Fibroblast of lung (primary cell): ENCODE data around the gene CDYL. TPM values are rescaled to one million over a fixed set of nuclear protein-coding genes. Genes with fewer than 3 reads are reported as not detected.

Experiments used
- DNase-seq, 2 donors: peaks; one replicate each; pipeline versions ENCODE4 v3.0.0 to v3.0.0-alpha.2; 2010; ENCODE audit warnings: low read depth in 2 of 2
- H2AFZ ChIP-seq: 2 replicates; pipeline ENCODE4 v1.5.1; 2012; ENCODE audit warnings: low read length, control low read depth, inconsistent platforms
- H3K27ac ChIP-seq: 2 replicates; pipeline ENCODE4 v1.5.1; 2011; ENCODE audit warnings: low read length, control low read depth; ENCODE audit not compliant: insufficient read depth
- H3K27me3 ChIP-seq: 2 replicates; pipeline ENCODE4 v1.5.1; 2011; ENCODE audit warnings: mild to moderate bottlenecking, low read length; ENCODE audit not compliant: control insufficient read depth, insufficient read depth
- H3K36me3 ChIP-seq: 2 replicates; pipeline ENCODE4 v1.5.1; 2011; ENCODE audit warnings: low read length; ENCODE audit not compliant: control insufficient read depth, insufficient read depth
- H3K4me1 ChIP-seq: 2 replicates; pipeline ENCODE4 v1.5.1; 2011; ENCODE audit warnings: low read length; ENCODE audit not compliant: control insufficient read depth, insufficient read depth; ENCODE audit errors: extremely low read depth
- H3K4me2 ChIP-seq: 2 replicates; pipeline ENCODE4 v1.5.1; 2011; ENCODE audit warnings: low read length, control low read depth; ENCODE audit not compliant: insufficient read depth; ENCODE audit errors: extremely low read depth
- H3K4me3 ChIP-seq, 4 experiments: fragments of 200-600 bp in 1 of 4; sonication (generic) in 1 of 4; replicated peaks in 1 of 4; 2 replicates each; pipeline ENCODE4 v1.5.1; 2011 to 2016; ENCODE audit warnings: low read length in 4 of 4, low read depth in 3 of 4, mild to moderate bottlenecking in 3 of 4, control low read depth in 2 of 4, inconsistent platforms in 1 of 4, mixed read lengths in 1 of 4; ENCODE audit not compliant: insufficient read depth in 1 of 4; ENCODE audit errors: control extremely low read depth in 1 of 4
- H3K79me2 ChIP-seq: 2 replicates; pipeline ENCODE4 v1.5.1; 2012; ENCODE audit warnings: mild to moderate bottlenecking, low read length, inconsistent platforms; ENCODE audit not compliant: control insufficient read depth, insufficient read depth
- H3K9ac ChIP-seq: 2 replicates; pipeline ENCODE4 v1.5.1; 2011; ENCODE audit warnings: mild to moderate bottlenecking, low read length, control low read depth; ENCODE audit not compliant: insufficient read depth
- H3K9me3 ChIP-seq: 2 replicates; pipeline ENCODE4 v1.5.1; 2012; ENCODE audit warnings: low read depth, low read length; ENCODE audit not compliant: control insufficient read depth, insufficient read depth
- H4K20me1 ChIP-seq: 2 replicates; pipeline ENCODE4 v1.5.1; 2011; ENCODE audit warnings: low read length; ENCODE audit not compliant: control insufficient read depth, insufficient read depth; ENCODE audit errors: extremely low read depth
- CTCF ChIP-seq, 2 donors: IDR thresholded peaks in 1 of 2; conservative IDR thresholded peaks in 1 of 2; 1 replicate in 1 of 2; 2 replicates in 1 of 2; pipeline ENCODE4 v1.5.1; 2011 to 2012; ENCODE audit warnings: low read length in 2 of 2, control low read depth in 1 of 2, inconsistent platforms in 1 of 2, low read depth in 1 of 2, mild to moderate bottlenecking in 1 of 2
- EZH2 ChIP-seq: IDR thresholded peaks from 2 replicates; pipeline ENCODE4 v1.5.1; 2012; ENCODE audit warnings: low read length, control low read depth, mild to moderate bottlenecking; ENCODE audit errors: missing control alignments
- polyA plus RNA-seq, 2 donors: library from polyadenylated mRNA; depleted of rRNA in 1 of 2; stranded (reverse) in 1 of 2; unstranded in 1 of 2; fragments of >200 nt; gene quantifications; 2 replicates each; pipeline ENCODE4 v1.2.1, GENCODE V29; 2011 to 2012; ENCODE audit warnings: missing spikeins in 1 of 2
- total RNA-seq: library from RNA; depleted of rRNA; stranded (reverse); fragments of >200 nt; gene quantifications from 2 replicates; pipeline ENCODE4 v1.2.1, GENCODE V29; 2014

Gene CDYL
- total and polyA plus RNA-seq, 2 donors (not counting 1 experiment from before 2014, with no cell fraction given), result 20.6 to 24.9 TPM

- Histone ChIP-seq H3K27me3 (no peaks in the 10 kb centered on the region), H4K20me1 (no peaks in the 10 kb centered on the region), H3K27ac (no peak overlapping the region), H3K4me3 (no peak overlapping the region), H3K79me2 (no peaks in the 10 kb centered on the region), H3K9me3 (no peaks in the 10 kb centered on the region), H3K4me1 (peaks cover 2% of the 10 kb centered on the region), H2AFZ (no peak overlapping the region), H3K9ac (no peak overlapping the region), H3K4me2 (no peak overlapping the region), H3K36me3 (no peaks in the 10 kb centered on the region)
- DNase-seq, result no peak
- TF ChIP-seq CTCF (conservative IDR thresholded peaks at IDR 0.05 in 1 of 2, IDR thresholded peaks at IDR 0.05 in 1 of 2; ENCODE audit: low read depth in 1 of 2, low read length in 2 of 2) (no peak), EZH2 (no peak)
Observed at GRCh38 chr6:4901386-4902061, 125.3 kb downstream of the CDYL start.

GRCh38 chr6:4902363-4902762, 126.2 kb downstream of the CDYL start:
- Histone ChIP-seq H4K20me1 (no peaks in the 10 kb centered on the region), H3K36me3 (no peaks in the 10 kb centered on the region), H3K4me1 (peaks cover 2% of the 10 kb centered on the region), H3K9me3 (no peaks in the 10 kb centered on the region), H3K27me3 (no peaks in the 10 kb centered on the region), H3K9ac (no peak overlapping the region), H3K4me3 (no peak overlapping the region), H3K4me2 (no peak overlapping the region), H2AFZ (no peak overlapping the region), H3K27ac (no peak overlapping the region), H3K79me2 (no peaks in the 10 kb centered on the region)
- DNase-seq, result no peak
- no peak for TF ChIP-seq EZH2
- no peak for TF ChIP-seq CTCF (conservative IDR thresholded peaks at IDR 0.05 in 1 of 2, IDR thresholded peaks at IDR 0.05 in 1 of 2; ENCODE audit: low read depth in 1 of 2, low read length in 2 of 2)

- Histone ChIP-seq H3K79me2 (no peaks in the 10 kb centered on the region), H3K27me3 (no peaks in the 10 kb centered on the region), H3K36me3 (no peaks in the 10 kb centered on the region), H3K9ac (no peak overlapping the region), H3K9me3 (no peaks in the 10 kb centered on the region), H4K20me1 (no peaks in the 10 kb centered on the region), H2AFZ (no peak overlapping the region), H3K4me1 (peaks cover 2% of the 10 kb centered on the region), H3K27ac (no peak overlapping the region), H3K4me2 (no peak overlapping the region), H3K4me3 (no peak overlapping the region)
- TF ChIP-seq CTCF (conservative IDR thresholded peaks at IDR 0.05 in 1 of 2, IDR thresholded peaks at IDR 0.05 in 1 of 2; ENCODE audit: low read depth in 1 of 2, low read length in 2 of 2) (no peak), EZH2 (no peak)
- DNase-seq, result no peak
Observed at GRCh38 chr6:4903121-4903520, 126.9 kb downstream of the CDYL start.
